Stomach smooth muscle (tissue), 2 donors: Measurements from ENCODE around the gene DNAAF1.
"Not testable (repeated sequence)": the region's sequence is repeated elsewhere in the genome, so short reads cannot be mapped to it uniquely, and the experiment has no call there.

Experiments
- H3K27ac ChIP-seq: one replicate; pipeline ENCODE4 v1.7.0; 2013; ENCODE audit warnings: mild to moderate bottlenecking, low read length, inconsistent platforms
- H3K27me3 ChIP-seq, 2 donors: one replicate each; pipeline ENCODE4 v1.7.0; 2013; ENCODE audit warnings: low read length in 2 of 2; ENCODE audit not compliant: insufficient read depth in 2 of 2, control insufficient read depth in 1 of 2
- H3K36me3 ChIP-seq, 2 donors: one replicate each; pipeline ENCODE4 v1.7.0; 2013; ENCODE audit warnings: low read length in 2 of 2; ENCODE audit not compliant: control insufficient read depth in 2 of 2, insufficient read depth in 2 of 2
- H3K4me1 ChIP-seq: one replicate; pipeline ENCODE4 v1.7.0; 2013; ENCODE audit warnings: low read length; ENCODE audit not compliant: control insufficient read depth, insufficient read depth
- H3K4me3 ChIP-seq, 2 donors: one replicate each; pipeline ENCODE4 v1.7.0; 2013; ENCODE audit warnings: low read length in 2 of 2
- H3K9ac ChIP-seq, 2 donors: one replicate each; pipeline ENCODE4 v1.7.0; 2013; ENCODE audit warnings: low read length in 2 of 2, mild to moderate bottlenecking in 1 of 2
- H3K9me3 ChIP-seq, 2 donors: one replicate each; pipeline ENCODE4 v1.7.0; 2013; ENCODE audit warnings: low read length in 2 of 2; ENCODE audit not compliant: control insufficient read depth in 2 of 2
- donor health status: healthy.
- donor health status: Pancreatic carcinoma.

Gene DNAAF1

GRCh38 chr16:84110527-84110926 is 34.6 kb upstream of the DNAAF1 start:
- Histone ChIP-seq H3K9me3 (no peaks in the 10 kb centered on the region), H3K27ac (no peak overlapping the region), H3K9ac (no peak overlapping the region), H3K27me3 (no peaks in the 10 kb centered on the region), H3K4me3 (no peak overlapping the region), H3K4me1 (peaks cover 20% of the 10 kb centered on the region), H3K36me3 (peaks cover 0 to 9% of the 10 kb centered on the region in 2 donors)

- Histone ChIP-seq H3K36me3 (peaks cover 0 to 8% of the 10 kb centered on the region in 2 donors), H3K9me3 (no peaks in the 10 kb centered on the region), H3K4me1 (peaks cover 24% of the 10 kb centered on the region), H3K4me3 (no peak overlapping the region), H3K27ac (no peak overlapping the region), H3K9ac (no peak overlapping the region), H3K27me3 (no peaks in the 10 kb centered on the region)
Measured at GRCh38 chr16:84111525-84111924, 33.6 kb upstream of the DNAAF1 start.

- peaks cover 24% of the 10 kb centered on the region for H3K4me1 ChIP-seq
- not testable (repeated sequence) for H3K36me3 ChIP-seq, H3K9ac ChIP-seq, H3K9me3 ChIP-seq, H3K27ac ChIP-seq, H3K4me3 ChIP-seq, H3K27me3 ChIP-seq
Measured at GRCh38 chr16:84111949-84112348, 33.2 kb upstream of the DNAAF1 start.

GRCh38 chr16:84115919-84116719 is 29.0 kb upstream of the DNAAF1 start:
- Histone ChIP-seq H3K36me3 (peaks cover 0 to 2% of the 10 kb centered on the region in 2 donors), H3K27ac (peak overlapping the region; percentile 87), H3K4me3 (peak overlapping the region; percentile 88 to 98), H3K9ac (peak overlapping the region; percentile 95 to 96), H3K9me3 (no peaks in the 10 kb centered on the region), H3K27me3 (no peaks in the 10 kb centered on the region), H3K4me1 (peaks cover 20% of the 10 kb centered on the region)

GRCh38 chr16:84116720-84117493 is 28.2 kb upstream of the DNAAF1 start, which contains the start of gene MBTPS1:
MBTPS1 (minus strand) TSS chr16:84116942; CDS start chr16:84101783, 15,159 bp downstream.
- Histone ChIP-seq H3K36me3 (peaks cover 2% of the 10 kb centered on the region in 2 donors), H3K4me1 (peaks cover 20% of the 10 kb centered on the region), H3K27me3 (no peaks in the 10 kb centered on the region), H3K4me3 (peak within 1 kb of the TSS; percentile 88 to 98), H3K27ac (peak within 1 kb of the TSS; percentile 87), H3K9me3 (no peaks in the 10 kb centered on the region), H3K9ac (peak within 1 kb of the TSS; percentile 95 to 96)

GRCh38 chr16:84117494-84117843 is 27.6 kb upstream of the DNAAF1 start:
- Histone ChIP-seq H3K4me3 (peak overlapping the region; percentile 88 to 98), H3K9ac (peak overlapping the region; percentile 95 to 96), H3K27ac (peak overlapping the region; percentile 87), H3K9me3 (no peaks in the 10 kb centered on the region), H3K27me3 (no peaks in the 10 kb centered on the region), H3K36me3 (peaks cover 2% of the 10 kb centered on the region in 2 donors), H3K4me1 (peaks cover 20% of the 10 kb centered on the region)

- H3K9ac ChIP-seq, H3K36me3 ChIP-seq, H3K27ac ChIP-seq, H3K27me3 ChIP-seq, H3K4me3 ChIP-seq, H3K9me3 ChIP-seq: not testable (repeated sequence)
- H3K4me1 ChIP-seq: peaks cover 20% of the 10 kb centered on the region
Measured at GRCh38 chr16:84118315-84118714, 26.8 kb upstream of the DNAAF1 start.

- Histone ChIP-seq H3K27ac (no peak overlapping the region), H3K36me3 (peaks cover 9 to 10% of the 10 kb centered on the region in 2 donors), H3K9me3 (no peaks in the 10 kb centered on the region), H3K27me3 (no peaks in the 10 kb centered on the region), H3K9ac (no peak overlapping the region), H3K4me3 (no peak overlapping the region), H3K4me1 (peaks cover 20% of the 10 kb centered on the region)
Measured at GRCh38 chr16:84119368-84119767, 25.7 kb upstream of the DNAAF1 start.

GRCh38 chr16:84120023-84120422 is 25.1 kb upstream of the DNAAF1 start:
- no peak overlapping the region for H3K9ac ChIP-seq
- H3K4me3 ChIP-seq: no peak overlapping the region
- no peaks in the 10 kb centered on the region for H3K27me3 ChIP-seq
- H3K4me1 ChIP-seq: peaks cover 19% of the 10 kb centered on the region
- H3K27ac ChIP-seq: no peak overlapping the region
- no peaks in the 10 kb centered on the region for H3K9me3 ChIP-seq
- peaks cover 10 to 11% of the 10 kb centered on the region in 2 donors for H3K36me3 ChIP-seq

- Histone ChIP-seq H3K9ac (no peak overlapping the region), H3K27me3 (no peaks in the 10 kb centered on the region), H3K9me3 (no peaks in the 10 kb centered on the region), H3K36me3 (peaks cover 10 to 11% of the 10 kb centered on the region in 2 donors), H3K27ac (no peak overlapping the region), H3K4me3 (no peak overlapping the region), H3K4me1 (peaks cover 10% of the 10 kb centered on the region)
Measured at GRCh38 chr16:84121007-84121406, 24.1 kb upstream of the DNAAF1 start.
